AG04450 (cell line): ENCODE data around the gene PSMA7. TPM values are rescaled to one million over a fixed set of nuclear protein-coding genes. Genes with fewer than 3 reads are reported as not detected.

Experiments used
- CTCF ChIA-PET: fragments of 300-600, 350-600 bp; formaldehyde crosslinking; extraction: SDS; loops from one replicate; lab custom pipeline; 2022; ENCODE audit warnings: antibody characterized with exemption, inconsistent platforms; lab: Charles Lee
- POLR2A ChIA-PET: fragments of 350-600 bp; formaldehyde crosslinking; extraction: SDS; loops from one replicate; lab custom pipeline; 2021; ENCODE audit warnings: antibody characterized with exemption, inconsistent platforms; lab: Yijun Ruan, JAX
- DNase-seq: peaks from one replicate; pipeline ENCODE4 v3.0.0-alpha.2; 2011; ENCODE audit warnings: low read depth, low spot score
- H3K27ac ChIP-seq: one replicate; pipeline ENCODE4 v1.5.1; 2012; ENCODE audit warnings: low read depth, low read length, control low read depth
- H3K27me3 ChIP-seq: one replicate; pipeline ENCODE4 v1.6.0; 2012; ENCODE audit warnings: low read length; ENCODE audit not compliant: control insufficient read depth, insufficient read depth
- H3K4me3 ChIP-seq: 2 replicates; pipeline ENCODE4 v1.5.1; 2011; ENCODE audit warnings: mild to moderate bottlenecking, low read depth, low read length, control low read depth
- H3K9me3 ChIP-seq: 2 replicates; pipeline ENCODE4 v1.5.1; 2012; ENCODE audit warnings: low read length; ENCODE audit not compliant: control insufficient read depth, insufficient read depth
- CTCF ChIP-seq: IDR thresholded peaks from 2 replicates; pipeline ENCODE4 v1.5.1; 2011; ENCODE audit warnings: low read depth, low read length, control low read depth, inconsistent platforms
- polyA plus RNA-seq: library from polyadenylated mRNA; depleted of rRNA; stranded (reverse); fragments of >200 nt; gene quantifications from 2 replicates; pipeline ENCODE4 v1.2.3, GENCODE V29; 2011

The PSMA7 gene
- polyA plus RNA-seq, 1 experiment: 368 TPM

- H3K27me3 ChIP-seq: no peaks in the 10 kb centered on the region
- no peak for TF ChIP-seq CTCF
- H3K4me3 ChIP-seq: no peak overlapping the region
- ChIA-PET CTCF (interaction anchor here (0.6 to 5.4 kb wide), 3 partner anchors 109 to 135 kb away, joined by 3 to 55 read pairs (median 14); no protein-coding TSS in a partner anchor), POLR2A (interaction anchor here (1.2 kb wide), 1 partner anchor 13 kb away, joined by 4 read pairs; the partner anchor contains the start of gene LSM14B)
- no peaks in the 10 kb centered on the region for H3K9me3 ChIP-seq
- no peak for DNase-seq
- H3K27ac ChIP-seq: peak overlapping the region; percentile 21
Measured at GRCh38 chr20:62134735-62135231, 8.4 kb downstream of the PSMA7 start.

- Histone ChIP-seq H3K27me3 (no peaks in the 10 kb centered on the region), H3K27ac (no peak overlapping the region), H3K4me3 (no peak overlapping the region), H3K9me3 (no peaks in the 10 kb centered on the region)
- ChIA-PET CTCF (interaction anchor here (1.0 kb wide), 1 partner anchor 123 kb away, joined by 4 read pairs; no protein-coding TSS in a partner anchor), POLR2A (interaction anchor here (0.6 to 0.9 kb wide), 2 partner anchors 38 to 108 kb away, joined by 3 read pairs; no protein-coding TSS in a partner anchor)
- no peak for DNase-seq
- TF ChIP-seq CTCF: peak; percentile 33; the same call in 1 of the 2 replicates
Measured at GRCh38 chr20:62133864-62134263, 9.3 kb downstream of the PSMA7 start.

GRCh38 chr20:62133051-62133845 is 9.9 kb downstream of the PSMA7 start:
- ChIA-PET POLR2A (interaction anchor here (0.9 kb wide), 1 partner anchor 107 kb away, joined by 3 read pairs; no protein-coding TSS in a partner anchor), CTCF (interaction anchor here (1.0 kb wide), 1 partner anchor 123 kb away, joined by 4 read pairs; no protein-coding TSS in a partner anchor)
- TF ChIP-seq CTCF: no peak
- Histone ChIP-seq H3K27ac (no peak overlapping the region), H3K9me3 (no peaks in the 10 kb centered on the region), H3K27me3 (no peaks in the 10 kb centered on the region), H3K4me3 (no peak overlapping the region)
- no peak for DNase-seq

- no peaks in the 10 kb centered on the region for H3K9me3 ChIP-seq
- no peak overlapping the region for H3K27ac ChIP-seq
- no peaks in the 10 kb centered on the region for H3K27me3 ChIP-seq
- TF ChIP-seq CTCF: no peak
- ChIA-PET POLR2A (no interaction called here), CTCF (no interaction called here)
- DNase-seq: no peak
- H3K4me3 ChIP-seq: no peak overlapping the region
Measured at GRCh38 chr20:62132421-62132820, 10.8 kb downstream of the PSMA7 start.
